GM18498 (cell line): ENCODE measurements around the gene FOXP1.
"Not testable (repeated sequence)": the region's sequence is repeated elsewhere in the genome, so short reads cannot be mapped to it uniquely, and the experiment has no call there.

ENCODE experiments used
- ATAC-seq: cut with Tn5 transposase; IDR thresholded peaks from one replicate; pipeline ENCODE4 v1.9.1; 2021; ENCODE audit warnings: mild to moderate bottlenecking, moderate library complexity; ENCODE audit not compliant: unreplicated experiment

The FOXP1 gene

GRCh38 chr3:70977712-70978111 lies 605.8 kb downstream of the FOXP1 start:
- no peak for ATAC-seq

- ATAC-seq, result not testable (repeated sequence)
Measured at GRCh38 chr3:70975981-70976380, 607.5 kb downstream of the FOXP1 start.

- ATAC-seq, result no peak
Measured at GRCh38 chr3:70974747-70975146, 608.8 kb downstream of the FOXP1 start.

- no peak for ATAC-seq
Measured at GRCh38 chr3:70973558-70973957, 610.0 kb downstream of the FOXP1 start.

GRCh38 chr3:70972855-70973254 lies 610.7 kb downstream of the FOXP1 start:
- no peak for ATAC-seq

GRCh38 chr3:70970952-70971351 lies 612.6 kb downstream of the FOXP1 start:
- no peak for ATAC-seq

GRCh38 chr3:70970171-70970570 lies 613.4 kb downstream of the FOXP1 start:
- no peak for ATAC-seq

GRCh38 chr3:70963431-70964275 lies 619.9 kb downstream of the FOXP1 start:
- no peak for ATAC-seq

GRCh38 chr3:70959506-70960291 lies 623.8 kb downstream of the FOXP1 start:
- no peak for ATAC-seq

- ATAC-seq, result no peak
Measured at GRCh38 chr3:70952033-70952747, 631.3 kb downstream of the FOXP1 start.

- no peak for ATAC-seq
Measured at GRCh38 chr3:70951316-70951715, 632.2 kb downstream of the FOXP1 start.

GRCh38 chr3:70947579-70947978 lies 635.9 kb downstream of the FOXP1 start:
- no peak for ATAC-seq

- no peak for ATAC-seq
Measured at GRCh38 chr3:70943886-70944285, 639.6 kb downstream of the FOXP1 start.

- no peak for ATAC-seq
Measured at GRCh38 chr3:70933105-70933810, 650.3 kb downstream of the FOXP1 start.

GRCh38 chr3:70930066-70930465 lies 653.5 kb downstream of the FOXP1 start:
- ATAC-seq, result no peak

- no peak for ATAC-seq
Measured at GRCh38 chr3:70927239-70927638, 656.3 kb downstream of the FOXP1 start.

- no peak for ATAC-seq
Measured at GRCh38 chr3:70926835-70927234, 656.7 kb downstream of the FOXP1 start.

GRCh38 chr3:70919661-70920060 lies 663.9 kb downstream of the FOXP1 start:
- ATAC-seq, result no peak

- no peak for ATAC-seq
Measured at GRCh38 chr3:70919091-70919490, 664.4 kb downstream of the FOXP1 start.

- ATAC-seq, result no peak
Measured at GRCh38 chr3:70916375-70917055, 667.0 kb downstream of the FOXP1 start.
